ENCODE measurements around the gene GFM1. TPM values are rescaled to one million over a fixed set of nuclear protein-coding genes. Genes with fewer than 3 reads are reported as not detected.

GFM1 gene
- total and polyA plus RNA-seq, 2 donors (not counting 1 experiment from before 2014, with no cell fraction given), result 9.8 to 46.0 TPM

DNA sequence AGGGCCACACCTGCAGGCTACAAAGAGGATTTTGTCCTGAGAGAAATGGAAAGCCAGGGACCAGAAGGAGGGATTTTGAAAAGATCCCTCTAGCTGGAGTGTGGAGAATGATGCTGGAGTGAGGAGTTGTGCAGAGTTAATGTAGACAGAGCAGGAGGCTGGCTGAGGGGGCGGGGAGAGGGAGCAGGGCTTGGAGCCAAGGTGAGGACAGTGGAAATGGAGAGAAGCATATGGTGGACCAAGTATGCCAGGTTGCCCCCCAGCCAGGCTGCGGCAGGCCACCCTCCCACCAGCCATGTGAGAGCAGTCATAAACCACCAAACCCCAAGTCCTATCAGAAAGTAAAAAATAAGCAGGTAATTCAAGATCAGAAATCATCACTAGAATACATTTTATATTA lies 73.2 kb downstream of the GFM1 start:
- Mint-ChIP-seq H3K4me1 (peaks cover 4% of the 10 kb centered on the region), H3K4me3 (no peak overlapping the region), H3K9me3 (ENCODE audit: insufficient read depth) (no peaks in the 10 kb centered on the region), H3K27me3 (no peaks in the 10 kb centered on the region), H3K27ac (no peak overlapping the region)
- ChIA-PET POLR2A (interaction anchor here (0.7 kb wide), 1 partner anchor 111 kb away, joined by 5 read pairs; no protein-coding TSS in a partner anchor), CTCF (interaction anchor here (1.2 to 7.4 kb wide), 2 partner anchors 10 to 57 kb away, joined by 3 to 51 read pairs; no protein-coding TSS in a partner anchor)
- no peaks in the 10 kb centered on the region for H3K27me3 ChIP-seq (replicated peaks in 1 of 4; ENCODE audit: control extremely low read depth in 1 of 4, control insufficient read depth in 3 of 4, insufficient read depth in 4 of 4, low read length in 3 of 4)
- H3K4me2 ChIP-seq (replicated peaks; ENCODE audit: low read depth, low read length, poor library complexity, severe bottlenecking), result no peak overlapping the region
- H3K79me2 ChIP-seq (ENCODE audit: control insufficient read depth, insufficient read depth, low read length), result no peaks in the 10 kb centered on the region
- 100% methylated on average over 1 of the region's 2 CpGs for WGBS (ENCODE audit: insufficient coverage)
- no peaks in the 10 kb centered on the region for H3K9me3 ChIP-seq (ENCODE audit: control extremely low read depth in 1 of 3, control insufficient read depth in 2 of 3, insufficient read depth in 1 of 3, low read length in 2 of 3)
- TF ChIP-seq EZH2 (IDR thresholded peaks at IDR 0.05; ENCODE audit: borderline replicate concordance, insufficient read depth, low read depth, low read length, poor library complexity, severe bottlenecking), result no peak
- TF ChIP-seq, protein P1, sequence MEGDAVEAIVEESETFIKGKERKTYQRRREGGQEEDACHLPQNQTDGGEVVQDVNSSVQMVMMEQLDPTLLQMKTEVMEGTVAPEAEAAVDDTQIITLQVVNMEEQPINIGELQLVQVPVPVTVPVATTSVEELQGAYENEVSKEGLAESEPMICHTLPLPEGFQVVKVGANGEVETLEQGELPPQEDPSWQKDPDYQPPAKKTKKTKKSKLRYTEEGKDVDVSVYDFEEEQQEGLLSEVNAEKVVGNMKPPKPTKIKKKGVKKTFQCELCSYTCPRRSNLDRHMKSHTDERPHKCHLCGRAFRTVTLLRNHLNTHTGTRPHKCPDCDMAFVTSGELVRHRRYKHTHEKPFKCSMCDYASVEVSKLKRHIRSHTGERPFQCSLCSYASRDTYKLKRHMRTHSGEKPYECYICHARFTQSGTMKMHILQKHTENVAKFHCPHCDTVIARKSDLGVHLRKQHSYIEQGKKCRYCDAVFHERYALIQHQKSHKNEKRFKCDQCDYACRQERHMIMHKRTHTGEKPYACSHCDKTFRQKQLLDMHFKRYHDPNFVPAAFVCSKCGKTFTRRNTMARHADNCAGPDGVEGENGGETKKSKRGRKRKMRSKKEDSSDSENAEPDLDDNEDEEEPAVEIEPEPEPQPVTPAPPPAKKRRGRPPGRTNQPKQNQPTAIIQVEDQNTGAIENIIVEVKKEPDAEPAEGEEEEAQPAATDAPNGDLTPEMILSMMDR (IDR thresholded peaks at IDR 0.05), result no peak
- peaks cover 2% of the 10 kb centered on the region in 2 experiments for H3K36me3 ChIP-seq (replicated peaks in 1 of 2; ENCODE audit: control extremely low read depth in 1 of 2, control insufficient read depth in 1 of 2, extremely low read depth in 1 of 2, insufficient read depth in 2 of 2, low read length in 1 of 2)
- no peak overlapping the region for H3K27ac ChIP-seq (ENCODE audit: low read length in 2 of 2)
- no peak overlapping the region for H3K9ac ChIP-seq (ENCODE audit: low read length)
- no peak for DNase-seq
- ATAC-seq (ENCODE audit: low read depth), result no peak
- H4K20me1 ChIP-seq (ENCODE audit: control insufficient read depth, insufficient read depth, low read length, poor library complexity, severe bottlenecking), result no peaks in the 10 kb centered on the region
- H3K4me3 ChIP-seq (ENCODE audit: control extremely low read depth in 1 of 5, extremely low read depth in 1 of 5, insufficient read depth in 1 of 5, low read depth in 2 of 5, low read length in 4 of 5), result no peak overlapping the region
- H2AFZ ChIP-seq (ENCODE audit: insufficient read depth, low read depth, low read length, poor library complexity, severe bottlenecking), result no peak overlapping the region
- H3K4me1 ChIP-seq (ENCODE audit: control insufficient read depth in 2 of 2, insufficient read depth in 2 of 2, low read length in 2 of 2), result no peaks in the 10 kb centered on the region
- intact Hi-C loops (cut with micrococcal nuclease), result no loop called here

DNA sequence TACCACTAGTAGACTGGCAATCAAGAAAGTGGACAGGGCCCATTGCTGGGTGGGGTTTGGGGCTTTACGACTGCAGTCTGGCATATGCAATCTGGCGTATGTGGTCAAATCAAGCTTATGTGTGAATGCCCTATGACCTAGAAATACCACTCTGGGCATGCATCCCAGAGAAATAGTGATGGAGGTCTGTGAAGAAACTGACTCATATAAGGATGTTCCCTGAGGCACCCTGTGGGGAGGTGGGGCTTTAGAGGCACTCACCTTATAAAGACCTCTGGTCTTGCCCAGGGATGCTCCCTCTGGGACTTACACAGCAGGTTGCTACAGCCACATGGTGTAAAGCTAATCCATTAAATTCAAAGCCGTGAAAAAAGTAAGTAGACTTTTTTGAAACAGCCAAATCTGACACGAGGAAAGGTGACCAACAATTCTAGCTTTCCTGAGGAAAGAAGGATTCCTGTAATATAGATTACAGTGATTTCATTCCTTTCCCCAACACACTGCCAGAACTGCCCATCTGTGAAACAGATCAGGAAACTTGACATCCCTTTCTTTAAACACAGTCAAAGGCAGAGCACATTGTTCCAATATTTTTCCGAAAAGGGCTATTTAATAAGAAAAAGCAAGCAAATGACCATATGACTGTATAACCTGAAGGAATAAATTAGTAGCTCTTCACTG lies 74.3 kb downstream of the GFM1 start:
- ATAC-seq (ENCODE audit: low read depth), result no peak
- Mint-ChIP-seq H3K27me3 (no peaks in the 10 kb centered on the region), H3K9me3 (ENCODE audit: insufficient read depth) (no peaks in the 10 kb centered on the region), H3K4me1 (peaks cover 12% of the 10 kb centered on the region), H3K27ac (no peak overlapping the region), H3K4me3 (no peak overlapping the region)
- Histone ChIP-seq H3K9ac (ENCODE audit: low read length) (no peak overlapping the region), H3K4me3 (ENCODE audit: control extremely low read depth in 1 of 5, extremely low read depth in 1 of 5, insufficient read depth in 1 of 5, low read depth in 2 of 5, low read length in 4 of 5) (no peak overlapping the region), H3K27ac (ENCODE audit: low read length in 2 of 2) (no peak overlapping the region), H3K36me3 (replicated peaks in 1 of 2; ENCODE audit: control extremely low read depth in 1 of 2, control insufficient read depth in 1 of 2, extremely low read depth in 1 of 2, insufficient read depth in 2 of 2, low read length in 1 of 2) (peaks cover 2% of the 10 kb centered on the region in 2 experiments), H4K20me1 (ENCODE audit: control insufficient read depth, insufficient read depth, low read length, poor library complexity, severe bottlenecking) (no peaks in the 10 kb centered on the region), H3K27me3 (replicated peaks in 1 of 4; ENCODE audit: control extremely low read depth in 1 of 4, control insufficient read depth in 3 of 4, insufficient read depth in 4 of 4, low read length in 3 of 4) (no peaks in the 10 kb centered on the region), H2AFZ (ENCODE audit: insufficient read depth, low read depth, low read length, poor library complexity, severe bottlenecking) (no peak overlapping the region), H3K9me3 (ENCODE audit: control extremely low read depth in 1 of 3, control insufficient read depth in 2 of 3, insufficient read depth in 1 of 3, low read length in 2 of 3) (no peaks in the 10 kb centered on the region), H3K79me2 (ENCODE audit: control insufficient read depth, insufficient read depth, low read length) (no peaks in the 10 kb centered on the region), H3K4me2 (replicated peaks; ENCODE audit: low read depth, low read length, poor library complexity, severe bottlenecking) (no peak overlapping the region), H3K4me1 (ENCODE audit: control insufficient read depth in 2 of 2, insufficient read depth in 2 of 2, low read length in 2 of 2) (peaks cover 4 to 8% of the 10 kb centered on the region in 2 donors)
- no peak for TF ChIP-seq EZH2 (IDR thresholded peaks at IDR 0.05; ENCODE audit: borderline replicate concordance, insufficient read depth, low read depth, low read length, poor library complexity, severe bottlenecking)
- intact Hi-C loops (cut with micrococcal nuclease), result no loop called here
- no peak for DNase-seq
- 100% methylated on average over 2 of the region's 5 CpGs for WGBS (ENCODE audit: insufficient coverage)
- ChIA-PET POLR2A (interaction anchor here (0.7 kb wide), 1 partner anchor 110 kb away, joined by 5 read pairs; no protein-coding TSS in a partner anchor), CTCF (interaction anchor here (1.2 to 7.4 kb wide), 2 partner anchors 9 to 58 kb away, joined by 3 to 51 read pairs; no protein-coding TSS in a partner anchor)

Measured in B cell (primary cell).